Gastrocnemius medialis (tissue), 4 donors: ENCODE results near the gene KHDRBS2.

Source experiments
- POLR2A ChIP-seq, 2 donors: fragments of 450-650 bp; IDR thresholded peaks; one replicate each; pipeline ENCODE4 v1.6.1; 2017; ENCODE audit warnings: antibody characterized with exemption in 2 of 2, mild to moderate bottlenecking in 2 of 2, moderate library complexity in 2 of 2
- TF ChIP-seq, protein P1 (sequence below), 5 experiments: fragments of 450-650 bp in 3 of 5; fragments of 200-600 bp in 2 of 5; sonication (generic) in 2 of 5; IDR thresholded peaks in 4 of 5; conservative IDR thresholded peaks in 1 of 5; 1 replicate in 4 of 5; 2 replicates in 1 of 5; pipeline ENCODE4 v1.5.1; 2016 to 2019; ENCODE audit warnings: antibody characterized with exemption in 5 of 5, mild to moderate bottlenecking in 3 of 5, moderate library complexity in 3 of 5

- TF ChIP-seq, protein P1, sequence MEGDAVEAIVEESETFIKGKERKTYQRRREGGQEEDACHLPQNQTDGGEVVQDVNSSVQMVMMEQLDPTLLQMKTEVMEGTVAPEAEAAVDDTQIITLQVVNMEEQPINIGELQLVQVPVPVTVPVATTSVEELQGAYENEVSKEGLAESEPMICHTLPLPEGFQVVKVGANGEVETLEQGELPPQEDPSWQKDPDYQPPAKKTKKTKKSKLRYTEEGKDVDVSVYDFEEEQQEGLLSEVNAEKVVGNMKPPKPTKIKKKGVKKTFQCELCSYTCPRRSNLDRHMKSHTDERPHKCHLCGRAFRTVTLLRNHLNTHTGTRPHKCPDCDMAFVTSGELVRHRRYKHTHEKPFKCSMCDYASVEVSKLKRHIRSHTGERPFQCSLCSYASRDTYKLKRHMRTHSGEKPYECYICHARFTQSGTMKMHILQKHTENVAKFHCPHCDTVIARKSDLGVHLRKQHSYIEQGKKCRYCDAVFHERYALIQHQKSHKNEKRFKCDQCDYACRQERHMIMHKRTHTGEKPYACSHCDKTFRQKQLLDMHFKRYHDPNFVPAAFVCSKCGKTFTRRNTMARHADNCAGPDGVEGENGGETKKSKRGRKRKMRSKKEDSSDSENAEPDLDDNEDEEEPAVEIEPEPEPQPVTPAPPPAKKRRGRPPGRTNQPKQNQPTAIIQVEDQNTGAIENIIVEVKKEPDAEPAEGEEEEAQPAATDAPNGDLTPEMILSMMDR (IDR thresholded peaks at IDR 0.05 in 4 of 5, conservative IDR thresholded peaks at IDR 0.05 in 1 of 5) = no peak
- no peak for TF ChIP-seq POLR2A (IDR thresholded peaks at IDR 0.05)
Measured at GRCh38 chr6:62175195-62175594, 110.8 kb downstream of the KHDRBS2 start.
